Prostate gland (tissue), 2 donors: ENCODE measurements around the gene SPOCK1. TPM values are rescaled to one million over a fixed set of nuclear protein-coding genes. Genes with fewer than 3 reads are reported as not detected.

Source experiments
- DNase-seq: peaks from one replicate; pipeline ENCODE4 v3.0.0-alpha.2; 2019; ENCODE audit warnings: low spot score
- H3K27ac ChIP-seq, 2 donors: fragments of 200-600 bp; sonication (generic); 2 replicates each; pipeline ENCODE4 v1.5.1; 2017 to 2019
- H3K27me3 ChIP-seq: fragments of 200-600 bp; sonication (generic); replicated peaks from 2 replicates; pipeline ENCODE4 v1.5.1; 2019; ENCODE audit not compliant: insufficient read depth
- H3K36me3 ChIP-seq, 2 donors: fragments of 200-600 bp; sonication (generic); 1 replicate in 1 of 2; 2 replicates in 1 of 2; pipeline versions ENCODE4 v1.5.1 to v1.8.1; 2017 to 2019
- H3K4me1 ChIP-seq: fragments of 200-600 bp; sonication (generic); replicated peaks from 2 replicates; pipeline ENCODE4 v1.5.1; 2019
- H3K4me3 ChIP-seq, 2 donors: fragments of 200-600 bp; sonication (generic); 2 replicates each; pipeline ENCODE4 v1.5.1; 2017 to 2019
- H3K9me3 ChIP-seq: fragments of 200-600 bp; sonication (generic); 2 replicates; pipeline ENCODE4 v1.5.1; 2017
- POLR2A ChIP-seq: fragments of 450-650 bp; IDR thresholded peaks from one replicate; pipeline ENCODE4 v1.6.1; 2016; ENCODE audit warnings: antibody characterized with exemption, mild to moderate bottlenecking
- POLR2AphosphoS5 ChIP-seq: sonication (generic); formaldehyde crosslinking; IDR thresholded peaks from one replicate; pipeline ENCODE4 v1.6.1; 2017; ENCODE audit warnings: antibody characterized with exemption
- WGBS: methylation state at CpG from one replicate; pipeline ENCODE4 v1.1.5; 2018; 5-methylcytosine and 5-hydroxymethylcytosine counted together
- intact Hi-C: fragments of 100-400 bp; cut with DNase I; formaldehyde crosslinking; loops from one replicate; pipeline ENCODE4 v1.14.2; 2022
- total RNA-seq, 2 donors: library from RNA; depleted of rRNA; stranded (reverse); fragments of >200 nt; gene quantifications; one replicate each; pipeline ENCODE4 v1.1.0, GENCODE V29; 2016
- TF ChIP-seq, protein P1 (sequence below), 4 experiments: fragments of 200-600 bp in 2 of 4; fragments of 450-650 bp in 2 of 4; sonication (generic) in 2 of 4; IDR thresholded peaks; 1 replicate in 3 of 4; 2 replicates in 1 of 4; pipeline ENCODE4 v1.5.1; 2016 to 2019; ENCODE audit warnings: antibody characterized with exemption in 4 of 4, mild to moderate bottlenecking in 2 of 4, moderate library complexity in 2 of 4

SPOCK1 gene
- total RNA-seq, 2 donors from 2014 or later: 89.4 to 92.9 TPM

DNA sequence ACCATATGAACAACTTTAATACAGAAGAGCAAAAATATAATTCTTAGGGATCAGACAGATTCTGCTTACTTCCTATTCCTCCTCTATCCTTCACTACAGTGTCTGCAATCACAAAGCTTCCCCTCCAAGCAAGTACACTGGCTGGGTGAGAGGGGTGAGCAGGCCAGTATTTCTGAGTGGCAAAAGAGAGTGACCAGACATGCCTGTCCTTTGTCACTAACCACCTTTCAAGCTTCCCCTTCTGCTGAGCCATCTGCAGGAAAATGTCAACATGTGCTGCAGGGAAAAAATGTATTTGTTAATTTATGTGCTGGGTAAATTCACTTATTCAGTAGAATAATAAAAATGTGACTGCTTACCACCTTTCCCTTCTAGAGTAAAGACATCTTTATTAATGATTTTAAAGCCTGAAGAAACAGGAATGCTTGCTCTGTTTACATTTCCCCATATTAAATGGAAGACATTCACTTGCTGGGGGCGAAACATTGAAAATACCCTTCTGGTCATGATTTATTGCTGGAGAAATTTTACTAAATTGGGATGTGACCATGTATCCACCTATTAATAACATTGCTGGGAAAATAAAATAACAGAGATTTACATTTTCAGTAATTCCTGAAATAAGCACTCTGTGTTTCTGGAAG lies 84.9 kb downstream of the SPOCK1 start:
- no peak for DNase-seq
- Histone ChIP-seq H3K27me3 (no peaks in the 10 kb centered on the region), H3K9me3 (no peaks in the 10 kb centered on the region), H3K4me1 (no peaks in the 10 kb centered on the region), H3K27ac (no peak overlapping the region), H3K36me3 (no peaks in the 10 kb centered on the region), H3K4me3 (no peak overlapping the region)
- no peak for TF ChIP-seq POLR2A
- WGBS: 15% methylated on average over 1 of the region's 1 CpG
- intact Hi-C loops: no loop called here

DNA sequence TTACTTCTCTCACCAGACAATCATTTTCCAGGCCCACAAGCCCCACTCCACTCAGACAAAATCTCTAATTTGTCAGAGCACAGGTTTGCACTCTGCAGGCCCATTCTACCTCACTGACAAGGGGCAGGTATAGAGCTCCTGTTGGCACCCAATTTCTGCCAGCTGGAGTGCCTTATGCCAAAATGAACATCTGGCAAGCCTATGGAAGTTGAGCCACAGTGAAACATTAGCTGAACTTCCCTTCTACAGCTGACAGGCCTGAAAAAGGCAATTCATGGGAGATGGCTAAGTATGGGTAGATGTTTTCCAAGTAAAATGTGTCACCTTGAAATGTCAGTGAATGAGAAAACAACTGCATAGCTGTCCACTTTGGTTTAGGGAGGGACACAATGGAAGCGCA lies 87.0 kb downstream of the SPOCK1 start:
- Histone ChIP-seq H3K4me1 (no peaks in the 10 kb centered on the region), H3K27ac (no peak overlapping the region), H3K9me3 (no peaks in the 10 kb centered on the region), H3K4me3 (no peak overlapping the region), H3K36me3 (no peaks in the 10 kb centered on the region), H3K27me3 (no peaks in the 10 kb centered on the region)
- intact Hi-C loops: no loop called here
- 100% methylated on average over 1 of the region's 1 CpG for whole genome bisulfite sequencing
- no peak for DNase-seq
- TF ChIP-seq POLR2AphosphoS5: no peak
- TF ChIP-seq, protein P1, sequence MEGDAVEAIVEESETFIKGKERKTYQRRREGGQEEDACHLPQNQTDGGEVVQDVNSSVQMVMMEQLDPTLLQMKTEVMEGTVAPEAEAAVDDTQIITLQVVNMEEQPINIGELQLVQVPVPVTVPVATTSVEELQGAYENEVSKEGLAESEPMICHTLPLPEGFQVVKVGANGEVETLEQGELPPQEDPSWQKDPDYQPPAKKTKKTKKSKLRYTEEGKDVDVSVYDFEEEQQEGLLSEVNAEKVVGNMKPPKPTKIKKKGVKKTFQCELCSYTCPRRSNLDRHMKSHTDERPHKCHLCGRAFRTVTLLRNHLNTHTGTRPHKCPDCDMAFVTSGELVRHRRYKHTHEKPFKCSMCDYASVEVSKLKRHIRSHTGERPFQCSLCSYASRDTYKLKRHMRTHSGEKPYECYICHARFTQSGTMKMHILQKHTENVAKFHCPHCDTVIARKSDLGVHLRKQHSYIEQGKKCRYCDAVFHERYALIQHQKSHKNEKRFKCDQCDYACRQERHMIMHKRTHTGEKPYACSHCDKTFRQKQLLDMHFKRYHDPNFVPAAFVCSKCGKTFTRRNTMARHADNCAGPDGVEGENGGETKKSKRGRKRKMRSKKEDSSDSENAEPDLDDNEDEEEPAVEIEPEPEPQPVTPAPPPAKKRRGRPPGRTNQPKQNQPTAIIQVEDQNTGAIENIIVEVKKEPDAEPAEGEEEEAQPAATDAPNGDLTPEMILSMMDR (IDR thresholded peaks at IDR 0.05): no peak
- TF ChIP-seq POLR2A: no peak

DNA sequence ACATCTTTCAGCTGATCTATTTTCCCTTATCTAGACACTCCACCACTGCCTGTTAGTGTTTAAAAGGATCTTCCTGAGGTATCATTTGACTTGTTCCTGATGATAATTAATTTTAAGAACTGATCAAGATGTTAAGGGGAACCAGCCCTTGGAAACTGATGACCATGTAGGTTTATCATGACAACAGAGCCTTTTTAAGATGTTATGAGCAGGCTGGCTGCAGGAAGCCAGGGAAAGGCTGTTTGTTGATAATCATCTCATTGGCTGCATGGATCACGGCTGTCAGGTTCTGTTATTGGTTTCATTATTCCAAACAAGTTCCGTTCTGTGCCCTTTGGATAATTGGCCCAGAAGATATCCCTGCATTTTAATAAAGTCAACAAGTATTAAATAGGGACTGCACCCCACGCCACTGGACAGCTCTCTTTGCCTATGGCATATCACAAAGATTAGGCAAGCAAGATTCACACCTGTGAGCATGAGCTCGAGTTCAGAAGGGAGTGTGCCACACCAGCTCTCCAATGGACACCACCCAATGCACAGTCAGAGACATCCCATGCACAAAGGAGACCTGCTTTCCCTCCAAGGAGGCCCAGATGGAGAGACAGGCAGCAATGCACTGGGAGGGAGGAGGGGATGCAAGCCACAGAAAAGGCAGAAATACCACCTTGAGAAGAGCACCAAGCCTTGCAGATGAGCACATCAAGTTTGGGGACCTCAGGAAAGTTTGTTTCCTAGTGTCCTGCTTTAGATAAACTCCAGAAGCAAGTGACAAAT lies 88.7 kb downstream of the SPOCK1 start:
- DNase-seq: no peak
- Histone ChIP-seq H3K9me3 (no peaks in the 10 kb centered on the region), H3K27me3 (no peaks in the 10 kb centered on the region), H3K4me1 (no peaks in the 10 kb centered on the region), H3K4me3 (no peak overlapping the region), H3K27ac (no peak overlapping the region), H3K36me3 (no peaks in the 10 kb centered on the region)
- TF ChIP-seq, protein P1 (IDR thresholded peaks at IDR 0.05): no peak
- TF ChIP-seq POLR2AphosphoS5: no peak
- no peak for TF ChIP-seq POLR2A
- intact Hi-C loops: no loop called here
- WGBS: 79% methylated on average over 4 of the region's 4 CpGs

DNA sequence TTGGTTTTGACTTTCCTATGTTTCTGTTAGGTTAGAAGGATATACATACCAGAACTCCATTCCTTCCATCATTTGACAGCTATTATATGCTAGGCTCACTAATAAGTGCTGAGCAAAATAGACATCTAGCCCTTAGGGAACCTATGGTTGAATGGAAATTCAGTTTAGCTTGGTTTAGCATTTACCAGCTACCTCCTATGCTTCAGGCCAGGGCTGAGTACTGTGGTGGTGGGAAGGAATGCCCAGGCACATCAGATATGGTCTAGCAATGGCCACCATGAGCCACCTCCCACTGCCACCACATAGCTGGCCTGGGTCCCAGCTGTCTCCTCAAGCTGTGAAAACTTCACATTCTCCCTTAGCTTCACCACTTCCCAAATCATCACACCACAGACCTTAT lies 89.4 kb downstream of the SPOCK1 start:
- DNase-seq: no peak

DNA sequence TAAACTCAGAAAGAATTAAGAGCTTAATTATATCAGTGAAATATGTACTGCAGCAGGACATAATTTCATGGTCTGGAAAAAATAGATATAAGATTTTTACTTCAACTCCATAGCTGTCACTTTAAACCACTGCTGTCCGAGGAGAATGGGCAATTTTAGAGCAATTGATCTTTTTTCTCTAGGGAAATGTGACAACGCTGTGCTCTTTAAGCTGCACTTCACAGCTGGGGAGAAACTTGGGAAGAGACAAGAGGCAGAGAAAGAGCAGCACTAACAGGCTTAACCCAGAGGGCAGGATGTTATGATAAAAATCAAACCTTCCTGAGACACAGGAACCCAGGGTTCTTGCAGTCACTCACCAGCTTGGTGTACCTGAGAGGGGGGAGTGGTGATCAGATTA lies 92.0 kb downstream of the SPOCK1 start:
- H3K4me3 ChIP-seq: no peak overlapping the region
- H3K4me1 ChIP-seq: no peaks in the 10 kb centered on the region
- no peaks in the 10 kb centered on the region for H3K27me3 ChIP-seq
- TF ChIP-seq POLR2AphosphoS5: no peak
- TF ChIP-seq, protein P1 (IDR thresholded peaks at IDR 0.05): no peak
- TF ChIP-seq POLR2A: no peak
- no peak overlapping the region for H3K27ac ChIP-seq
- intact Hi-C loops: no loop called here
- DNase-seq: no peak
- no peaks in the 10 kb centered on the region for H3K9me3 ChIP-seq
- WGBS: 42% methylated on average over 2 of the region's 2 CpGs
- no peaks in the 10 kb centered on the region for H3K36me3 ChIP-seq

More for the DNA sequence above, 89.4 kb downstream of the SPOCK1 start:
- intact Hi-C loops: no loop called here
- no peak for TF ChIP-seq POLR2A
- TF ChIP-seq POLR2AphosphoS5: no peak
- TF ChIP-seq, protein P1 (IDR thresholded peaks at IDR 0.05): no peak
- no peaks in the 10 kb centered on the region for H3K9me3 ChIP-seq
- no peak overlapping the region for H3K27ac ChIP-seq
- no peaks in the 10 kb centered on the region for H3K4me1 ChIP-seq
- H3K27me3 ChIP-seq: no peaks in the 10 kb centered on the region
- H3K36me3 ChIP-seq: no peaks in the 10 kb centered on the region
- no peak overlapping the region for H3K4me3 ChIP-seq
